ENCODE measurements around the gene IPO7.
"Not testable (repeated sequence)": the region's sequence is repeated elsewhere in the genome, so short reads cannot be mapped to it uniquely, and the experiment has no call there.

IPO7 gene

GRCh38 chr11:9397746-9398680, 13.6 kb downstream of the IPO7 start:
- DNase-seq (ENCODE audit: low read depth in 1 of 2, low spot score in 1 of 2) = no peak

GRCh38 chr11:9399466-9399865, 15.0 kb downstream of the IPO7 start:
- no peak for DNase-seq (ENCODE audit: low read depth in 1 of 2, low spot score in 1 of 2)

GRCh38 chr11:9401884-9402283, 17.4 kb downstream of the IPO7 start:
- not testable (repeated sequence) for DNase-seq (ENCODE audit: low read depth in 1 of 2, low spot score in 1 of 2)

GRCh38 chr11:9428706-9429105, 44.3 kb downstream of the IPO7 start:
- no peak for DNase-seq (ENCODE audit: low read depth in 1 of 2, low spot score in 1 of 2)

- no peak for DNase-seq (ENCODE audit: low read depth in 1 of 2, low spot score in 1 of 2)
Measured at GRCh38 chr11:9438611-9439010, 54.2 kb downstream of the IPO7 start.

GRCh38 chr11:9446230-9446629, 61.8 kb downstream of the IPO7 start:
- no peak for DNase-seq (ENCODE audit: low read depth in 1 of 2, low spot score in 1 of 2)

- no peak for DNase-seq (ENCODE audit: low read depth in 1 of 2, low spot score in 1 of 2)
Measured at GRCh38 chr11:9448576-9449352, 64.3 kb downstream of the IPO7 start.

- not testable (repeated sequence) for DNase-seq (ENCODE audit: low read depth in 1 of 2, low spot score in 1 of 2)
Measured at GRCh38 chr11:9452023-9452422, 67.6 kb downstream of the IPO7 start.

GRCh38 chr11:9455722-9456121, 71.3 kb downstream of the IPO7 start:
- no peak for DNase-seq (ENCODE audit: low read depth in 1 of 2, low spot score in 1 of 2)

- DNase-seq (ENCODE audit: low read depth in 1 of 2, low spot score in 1 of 2) = peak in 1 of 2 donors; percentile 36
Measured at GRCh38 chr11:9459667-9460321, 75.3 kb downstream of the IPO7 start.

GRCh38 chr11:9460322-9461062, 76.0 kb downstream of the IPO7 start, which contains the start of gene ZNF143:
ZNF143 (plus strand) TSS chr11:9461012; CDS start chr11:9471309, 10,297 bp downstream.
- peak; percentile 99 to 100 for DNase-seq (ENCODE audit: low read depth in 1 of 2, low spot score in 1 of 2)

- peak in 1 of 2 donors; percentile 69 for DNase-seq (ENCODE audit: low read depth in 1 of 2, low spot score in 1 of 2)
Measured at GRCh38 chr11:9461063-9461759, 76.8 kb downstream of the IPO7 start.

GRCh38 chr11:9461760-9462134, 77.3 kb downstream of the IPO7 start:
- DNase-seq (ENCODE audit: low read depth in 1 of 2, low spot score in 1 of 2) = no peak

- no peak for DNase-seq (ENCODE audit: low read depth in 1 of 2, low spot score in 1 of 2)
Measured at GRCh38 chr11:9462172-9462799, 77.8 kb downstream of the IPO7 start.

- no peak for DNase-seq (ENCODE audit: low read depth in 1 of 2, low spot score in 1 of 2)
Measured at GRCh38 chr11:9462806-9463537, 78.5 kb downstream of the IPO7 start.

GRCh38 chr11:9470765-9471164, 86.3 kb downstream of the IPO7 start:
- DNase-seq (ENCODE audit: low read depth in 1 of 2, low spot score in 1 of 2) = no peak

- no peak for DNase-seq (ENCODE audit: low read depth in 1 of 2, low spot score in 1 of 2)
Measured at GRCh38 chr11:9473408-9473807, 89.0 kb downstream of the IPO7 start.

- no peak for DNase-seq (ENCODE audit: low read depth in 1 of 2, low spot score in 1 of 2)
Measured at GRCh38 chr11:9479899-9480298, 95.4 kb downstream of the IPO7 start.

All from activated CD4-positive, alpha-beta T cell treated with anti-CD3 and anti-CD28 coated beads, Interleukin-2, amount 50 U/mL, for 24 hours (primary cell).